ENCODE measurements around the gene CACNA2D2.
"Not testable (repeated sequence)": the region's sequence is repeated elsewhere in the genome, so short reads cannot be mapped to it uniquely, and the experiment has no call there.

The CACNA2D2 gene

DNA sequence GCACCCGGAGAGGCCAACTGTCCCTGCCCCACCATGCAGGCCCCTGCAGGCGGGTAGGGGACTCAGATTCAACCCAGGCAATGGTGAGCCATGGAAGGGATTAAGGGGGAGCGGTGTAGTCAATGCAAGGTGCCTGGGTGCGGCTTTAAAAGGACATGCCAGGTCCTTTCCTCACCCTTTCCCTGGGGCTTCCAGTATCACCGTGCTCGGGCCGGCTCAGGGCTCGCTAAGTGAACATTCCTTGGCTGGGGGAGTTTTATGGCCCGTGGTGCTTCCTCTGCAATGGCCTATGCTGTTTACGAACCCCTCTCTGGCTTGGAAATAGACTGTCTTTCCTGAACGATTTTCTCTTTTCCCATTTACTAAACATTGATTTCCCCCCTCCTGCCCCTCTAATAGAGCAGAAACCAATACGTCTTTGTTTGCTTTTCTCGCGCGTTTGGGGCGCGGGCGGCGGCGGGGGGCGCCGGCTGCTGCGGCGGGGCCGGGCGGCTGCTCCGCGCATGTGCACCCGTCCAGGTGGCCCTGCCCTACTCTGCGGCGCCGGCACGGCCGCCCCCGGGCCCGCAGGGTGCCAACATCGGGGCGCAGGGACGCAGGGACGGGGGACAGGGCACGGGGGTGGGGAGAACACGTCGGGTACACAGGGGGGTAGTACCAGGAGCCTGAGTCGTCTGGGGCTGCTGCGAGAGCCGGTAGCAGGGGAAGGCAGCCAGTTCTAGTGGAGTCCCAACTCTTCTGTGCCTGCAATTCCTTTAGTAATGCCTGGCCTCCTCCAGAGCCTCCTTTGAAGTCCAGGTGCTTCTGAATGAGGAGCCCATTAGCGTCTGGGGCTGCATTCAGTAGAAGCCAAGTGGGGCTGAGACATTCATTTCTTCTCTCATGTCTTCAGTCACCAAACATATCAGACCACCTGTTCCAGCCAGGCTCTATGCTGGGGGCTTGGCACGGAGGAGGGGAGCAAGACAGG, 26.9 kb upstream of the CACNA2D2 start:
- DNase-seq (ENCODE audit: low read depth in 2 of 2), result no peak

DNA sequence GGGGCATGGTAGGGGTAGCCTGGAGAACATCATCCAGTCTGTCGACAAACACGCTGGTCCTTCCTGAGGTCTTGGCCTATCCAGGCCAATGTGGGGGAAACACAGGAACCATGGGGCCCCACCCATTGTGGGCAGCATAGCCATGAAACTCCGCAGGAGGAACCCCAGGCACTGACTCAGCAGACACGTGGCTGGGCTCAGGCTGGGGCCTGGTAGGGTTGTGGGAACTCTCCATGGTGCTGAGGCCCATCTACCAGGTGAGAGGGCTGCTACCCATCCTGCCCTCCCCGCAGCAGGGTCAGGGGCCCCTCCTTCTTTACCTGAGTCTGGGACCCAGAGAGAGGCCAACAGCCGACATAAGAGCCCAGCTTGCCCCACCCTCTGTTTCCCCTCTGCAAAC, 22.6 kb upstream of the CACNA2D2 start:
- no peak for DNase-seq (ENCODE audit: low read depth in 2 of 2)

DNA sequence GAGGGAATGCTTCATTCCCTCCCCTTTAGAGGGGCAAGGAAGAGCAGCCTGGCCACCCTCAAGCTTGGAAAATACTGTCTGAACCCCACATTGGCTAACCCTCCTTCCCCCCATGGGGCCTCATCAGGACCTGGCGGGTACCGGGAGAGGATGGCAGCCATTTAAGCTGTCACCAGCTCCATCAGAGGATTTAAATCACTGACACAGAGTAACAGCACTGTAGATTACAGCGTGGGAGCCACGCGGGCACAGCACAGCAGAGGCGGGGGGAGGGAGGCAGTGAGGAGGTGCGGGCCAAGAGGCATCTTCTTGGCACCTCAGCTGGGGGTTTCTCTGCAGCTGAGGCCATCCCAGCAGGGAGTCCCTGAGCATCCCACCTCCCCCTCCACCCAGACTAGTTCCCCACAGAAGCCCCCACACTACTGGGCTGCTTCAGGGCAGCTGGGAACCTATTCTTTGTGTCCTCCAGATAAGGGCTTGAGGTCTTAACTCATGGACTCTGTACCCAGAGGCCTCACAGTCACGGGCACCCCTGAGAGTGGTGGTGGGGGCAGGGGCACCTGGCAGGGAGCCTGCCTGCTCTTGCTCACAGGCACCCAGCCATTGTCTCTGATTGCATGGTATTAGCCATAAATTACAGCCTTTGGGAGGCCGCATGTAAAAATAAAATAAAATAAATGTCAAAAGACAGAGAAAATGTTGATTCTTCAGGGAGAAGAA, 21.9 kb upstream of the CACNA2D2 start:
- DNase-seq (ENCODE audit: low read depth in 2 of 2), result no peak

DNA sequence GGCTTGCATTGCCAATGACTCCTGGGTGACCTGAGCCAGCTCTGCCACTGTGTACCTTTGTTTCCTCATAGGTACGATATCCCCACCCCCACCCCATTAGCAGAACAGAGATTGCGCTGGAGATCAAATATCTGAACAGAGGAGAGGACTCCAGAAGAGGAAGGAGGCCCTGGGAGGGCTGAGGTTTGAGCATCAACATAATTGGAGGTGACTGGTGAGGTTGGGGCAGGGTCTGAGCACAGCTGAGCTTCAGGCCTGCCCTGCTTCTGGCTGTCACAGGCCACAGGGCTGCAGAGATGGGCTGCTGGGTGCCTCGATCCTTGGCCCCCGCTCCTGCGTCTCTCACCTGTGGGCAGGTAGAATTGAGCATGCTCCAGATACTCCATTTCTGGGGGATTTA, 21.3 kb upstream of the CACNA2D2 start:
- no peak for DNase-seq (ENCODE audit: low read depth in 2 of 2)

DNA sequence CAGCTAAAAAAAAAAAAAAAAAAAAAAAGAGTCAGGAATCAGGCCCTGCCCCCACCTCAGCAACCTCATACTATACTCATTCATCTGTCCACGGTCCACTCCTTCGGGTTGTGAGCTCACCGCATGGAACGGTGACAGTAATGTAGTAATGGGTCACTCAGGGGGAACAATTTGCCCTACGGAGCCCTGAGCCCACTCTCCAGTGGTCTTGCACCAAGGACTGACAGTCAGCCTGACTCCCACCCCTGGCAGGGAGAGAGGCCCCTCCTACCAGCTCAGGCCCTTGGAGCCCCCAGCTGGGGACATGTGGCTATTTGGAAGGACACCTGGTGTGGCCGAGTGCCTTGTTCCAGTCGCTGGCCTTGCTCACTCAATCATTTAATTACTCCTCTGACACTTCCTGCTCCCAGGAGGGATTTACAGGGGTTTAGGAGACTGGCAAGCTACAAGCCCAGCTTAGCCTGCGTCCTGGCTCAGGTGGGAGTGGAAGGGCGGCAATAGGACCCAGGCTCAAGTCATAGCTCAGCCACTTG, 19.9 kb upstream of the CACNA2D2 start:
- no peak for DNase-seq (ENCODE audit: low read depth in 2 of 2)

DNA sequence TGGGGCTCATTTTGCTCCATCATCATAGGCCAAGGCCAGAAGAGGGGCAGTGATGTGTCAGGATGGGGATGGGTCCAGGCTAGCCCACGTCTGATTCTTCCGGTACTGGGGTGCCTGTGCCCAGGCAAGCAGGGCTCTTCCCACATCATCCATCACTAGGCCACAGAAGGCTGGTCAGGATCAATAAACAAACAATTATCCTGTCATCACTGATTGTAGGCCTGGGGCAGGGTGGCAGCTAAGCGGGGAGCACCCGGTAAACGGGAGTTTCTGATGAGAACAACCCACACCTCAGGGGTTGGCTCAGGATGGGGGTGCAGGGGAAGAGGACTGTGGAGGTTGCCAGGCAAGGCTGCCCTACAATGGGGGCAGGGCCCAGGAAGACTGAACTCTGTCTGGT, 18.1 kb upstream of the CACNA2D2 start:
- no peak for DNase-seq (ENCODE audit: low read depth in 2 of 2)

DNA sequence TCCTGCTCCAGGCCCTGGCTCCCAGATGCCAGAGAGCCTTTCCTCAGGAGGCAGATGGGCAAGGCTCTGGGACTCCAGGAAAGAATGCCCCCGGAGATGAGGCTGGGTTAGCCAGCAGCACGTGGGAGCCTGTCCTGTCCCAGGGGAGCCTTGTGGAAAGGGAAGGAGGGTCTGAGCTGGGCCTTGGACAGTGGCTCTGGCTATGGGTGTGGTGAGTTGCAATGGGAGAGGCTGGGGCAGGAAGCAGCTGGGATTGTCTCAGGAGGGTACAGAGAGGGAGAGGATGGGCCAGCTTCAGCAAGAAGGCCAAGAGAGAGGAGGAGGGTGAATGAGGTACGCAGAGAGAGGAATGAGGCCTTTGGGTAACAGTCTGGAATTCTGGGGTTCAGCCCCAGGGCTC, 17.4 kb upstream of the CACNA2D2 start:
- no peak for DNase-seq (ENCODE audit: low read depth in 2 of 2)

DNA sequence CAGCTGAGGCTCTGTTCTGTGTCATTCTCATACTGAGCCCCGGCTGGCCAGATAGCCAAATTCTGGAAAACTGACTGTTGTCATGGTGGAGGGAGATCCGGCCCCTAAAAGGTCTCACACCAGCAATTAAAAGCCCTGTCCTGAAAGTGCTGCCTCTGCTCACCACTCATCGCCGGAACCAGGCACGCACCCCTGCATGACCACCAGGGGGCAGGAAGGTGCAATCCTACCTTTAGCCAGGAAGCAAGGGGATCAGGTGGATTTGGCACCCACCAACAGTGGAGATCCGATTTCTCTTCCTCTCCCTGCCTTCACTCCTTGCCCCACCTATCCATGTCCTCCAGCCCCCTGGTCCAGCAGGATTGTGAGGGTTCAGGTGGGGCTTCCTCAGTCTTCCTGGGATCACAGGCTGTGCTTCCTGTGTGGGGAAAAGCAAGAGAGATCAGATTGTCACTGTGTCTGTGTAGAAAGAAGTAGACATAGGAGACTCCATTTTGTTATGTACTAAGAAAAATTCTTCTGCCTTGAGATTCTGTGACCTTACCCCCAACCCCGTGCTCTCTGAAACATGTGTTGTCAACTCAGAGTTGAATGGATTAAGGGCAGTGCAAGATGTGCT, 16.1 kb upstream of the CACNA2D2 start:
- DNase-seq (ENCODE audit: low read depth in 2 of 2), result peak; percentile 39 to 59

DNA sequence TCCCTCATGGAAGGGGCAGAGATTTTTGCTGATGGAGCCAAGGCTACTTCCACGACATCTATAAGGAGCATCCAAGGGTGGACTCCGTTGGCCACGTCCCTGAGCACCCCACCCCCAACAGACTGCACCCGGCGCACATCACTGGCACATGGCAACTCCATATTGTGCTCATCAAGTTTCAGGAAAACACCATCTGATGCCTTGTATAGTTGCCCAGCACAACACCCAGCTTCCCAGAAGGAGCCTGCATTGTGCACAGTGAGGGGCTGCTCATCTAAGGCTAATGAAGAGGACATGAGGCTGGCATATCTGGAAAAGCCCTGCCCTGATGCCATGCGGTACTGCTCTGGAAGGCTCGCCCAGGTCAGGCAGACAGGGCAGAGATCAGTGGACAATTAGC, 15.0 kb upstream of the CACNA2D2 start:
- no peak for DNase-seq (ENCODE audit: low read depth in 2 of 2)

DNA sequence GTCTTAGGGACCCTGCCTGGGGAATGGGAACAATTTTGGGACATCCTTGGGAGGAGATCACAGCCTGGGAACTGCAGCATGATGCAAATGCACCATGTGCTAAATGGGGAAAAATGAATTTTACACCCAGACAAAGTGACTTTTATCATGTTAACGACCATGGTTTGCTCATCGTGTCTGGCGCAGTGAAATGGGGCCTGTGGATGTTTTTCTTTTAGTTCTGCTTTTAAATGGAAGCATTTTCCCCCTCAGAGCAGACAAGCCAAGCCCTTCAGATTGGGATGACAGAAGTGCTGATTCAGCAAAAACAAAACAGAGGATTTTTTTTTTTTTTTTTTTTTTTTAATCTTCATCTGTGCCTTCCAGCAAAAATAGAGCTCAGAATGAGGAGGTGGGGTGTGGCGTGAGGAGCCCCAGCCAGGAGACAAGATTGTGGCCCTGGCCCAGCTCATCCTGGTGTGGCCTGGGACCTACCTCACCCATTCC, 14.3 kb upstream of the CACNA2D2 start:
- no peak for DNase-seq (ENCODE audit: low read depth in 2 of 2)

DNA sequence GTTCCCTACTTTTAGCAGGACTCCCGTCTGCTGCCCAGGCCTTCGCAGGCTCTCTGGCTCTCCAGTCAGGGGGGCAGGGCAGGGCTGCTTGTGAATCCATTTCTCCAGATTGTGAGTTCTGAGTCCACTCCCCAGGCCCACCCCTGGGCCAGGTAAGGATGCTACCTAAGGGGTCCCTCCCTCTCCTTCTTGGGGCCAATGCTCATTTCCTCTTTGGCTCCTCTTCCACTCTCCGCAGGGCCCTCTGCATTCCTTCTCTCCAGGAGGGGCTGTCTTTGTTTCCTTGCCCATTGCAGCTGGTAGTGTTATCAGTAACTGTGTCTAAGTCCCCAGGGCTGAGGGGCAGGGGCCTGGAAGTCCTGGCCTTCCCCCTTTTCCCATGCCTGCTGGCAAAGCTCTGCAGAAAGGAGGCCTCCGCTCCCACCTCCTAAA, 13.0 kb upstream of the CACNA2D2 start:
- DNase-seq (ENCODE audit: low read depth in 2 of 2), result no peak

DNA sequence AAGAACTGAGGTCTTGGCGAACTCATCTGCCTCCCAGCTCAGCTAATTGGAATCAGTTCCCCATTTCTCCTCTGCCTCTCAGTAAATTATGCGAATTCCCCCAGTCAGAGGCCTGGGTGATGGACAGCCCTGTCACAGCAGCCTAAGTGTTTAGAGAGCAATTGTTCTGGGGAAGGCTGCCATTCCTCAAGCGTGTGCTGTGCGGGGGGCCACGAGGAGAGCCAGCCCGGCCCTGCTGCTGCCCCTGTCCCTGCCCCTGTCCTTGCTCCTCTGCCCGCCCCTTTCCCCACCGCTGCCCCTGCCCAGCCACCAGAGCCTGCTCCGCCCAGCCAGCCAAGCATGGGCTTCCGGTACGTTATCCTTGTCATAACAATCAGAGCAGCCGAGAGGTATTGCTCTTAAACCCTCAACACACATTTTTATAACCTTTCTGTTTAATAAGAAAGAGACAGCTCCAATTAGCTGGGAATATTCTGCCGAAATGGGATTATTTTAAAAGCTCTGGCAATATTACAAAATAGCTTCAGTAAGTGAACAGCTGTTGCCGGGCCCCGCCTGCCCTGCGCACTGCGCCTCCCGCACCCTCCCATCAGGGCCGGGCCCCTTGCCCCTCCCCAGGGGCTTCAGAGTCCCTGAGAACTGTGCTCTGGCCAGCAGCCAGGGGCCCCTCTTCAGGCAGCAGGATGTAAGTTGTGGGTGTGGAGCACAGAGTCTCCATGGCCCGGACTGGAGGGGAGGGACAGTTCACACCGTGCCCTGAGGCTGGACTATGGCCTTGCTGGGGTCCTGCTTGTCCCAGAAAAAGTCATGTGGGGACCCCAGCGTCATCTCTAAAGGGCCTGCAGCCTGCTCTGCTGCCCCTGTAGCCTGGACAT, 12.4 kb upstream of the CACNA2D2 start:
- no peak for DNase-seq (ENCODE audit: low read depth in 2 of 2)

DNA sequence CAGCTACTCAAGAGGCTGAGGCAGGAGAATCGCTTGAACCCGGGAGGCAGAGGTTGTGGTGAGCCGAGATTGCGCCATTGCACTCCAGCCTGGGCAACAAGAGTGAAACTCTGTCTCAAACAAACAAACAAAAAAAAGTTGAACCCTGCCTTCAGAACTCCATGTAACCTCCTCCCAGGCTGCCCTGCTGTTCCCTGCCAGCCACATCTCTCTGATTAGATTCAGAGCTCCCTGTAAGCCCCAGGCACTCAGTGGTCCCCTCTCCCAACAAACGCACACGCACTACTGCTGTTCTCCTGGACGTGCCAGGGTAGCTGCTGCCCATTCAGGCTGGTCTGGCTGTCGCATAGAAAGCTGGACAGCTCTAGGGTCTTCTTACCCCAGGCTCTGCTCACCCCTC, 9.5 kb upstream of the CACNA2D2 start:
- not testable (repeated sequence) for DNase-seq (ENCODE audit: low read depth in 2 of 2)

DNA sequence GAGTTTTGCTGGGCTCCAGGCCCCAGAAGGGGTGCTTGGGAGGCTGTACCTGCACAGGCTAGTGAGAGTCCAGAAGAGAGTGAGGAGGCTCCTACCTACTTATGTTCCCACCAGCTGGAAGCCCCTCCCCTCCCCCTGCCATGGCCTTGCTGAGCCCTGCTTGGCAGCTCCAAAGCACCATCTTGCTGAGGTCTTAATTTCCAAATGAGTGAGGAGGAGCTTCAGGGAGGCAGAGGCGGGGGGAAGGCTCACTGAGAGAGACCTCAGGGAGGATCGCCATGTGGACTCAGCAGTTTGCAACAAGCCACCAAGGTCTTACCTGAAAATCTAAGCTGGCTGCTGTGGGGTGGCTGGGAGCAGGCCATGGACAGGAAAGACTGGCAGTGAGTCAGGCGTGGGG, 8.7 kb upstream of the CACNA2D2 start:
- DNase-seq (ENCODE audit: low read depth in 2 of 2), result no peak

DNA sequence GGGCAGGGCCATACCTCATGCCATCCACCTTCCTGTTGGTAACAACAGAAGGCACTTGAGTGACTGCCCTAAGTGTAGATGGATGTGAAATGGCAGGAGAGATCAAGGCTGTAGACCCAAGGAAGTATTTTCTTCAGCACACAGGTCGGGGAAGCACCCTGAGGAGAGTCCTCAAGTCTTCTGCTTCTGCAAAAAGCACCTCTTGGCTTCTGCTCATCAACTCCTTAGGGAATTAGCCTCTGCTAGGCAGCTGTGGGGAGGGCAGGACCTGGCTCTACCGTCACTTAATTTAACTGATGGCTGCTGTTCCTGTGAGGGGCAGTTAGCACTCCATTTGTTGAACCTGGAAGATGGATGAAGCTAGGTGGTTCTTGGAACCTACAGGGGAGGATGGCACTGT, 6.9 kb upstream of the CACNA2D2 start:
- no peak for DNase-seq (ENCODE audit: low read depth in 2 of 2)

DNA sequence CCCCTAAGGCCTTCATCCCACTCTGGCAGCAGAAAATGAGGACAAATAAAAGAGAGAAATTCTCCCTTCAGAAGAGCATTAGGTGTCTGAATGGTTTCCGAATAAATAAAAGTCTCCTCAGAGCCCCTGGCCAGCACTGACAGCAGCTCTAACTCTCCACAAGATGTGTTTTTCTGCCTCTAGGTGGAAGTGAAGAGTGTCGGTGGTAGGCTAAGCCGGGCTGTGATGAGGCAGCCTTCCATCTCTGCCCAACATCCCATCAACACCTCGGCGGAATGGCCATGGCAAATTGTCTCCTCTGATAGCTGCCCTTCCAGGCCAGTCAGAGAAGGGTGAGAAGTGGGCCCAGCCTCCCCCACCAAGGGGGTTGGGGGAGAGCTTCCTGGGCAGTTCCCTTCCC, 6.3 kb upstream of the CACNA2D2 start:
- no peak for DNase-seq (ENCODE audit: low read depth in 2 of 2)

DNA sequence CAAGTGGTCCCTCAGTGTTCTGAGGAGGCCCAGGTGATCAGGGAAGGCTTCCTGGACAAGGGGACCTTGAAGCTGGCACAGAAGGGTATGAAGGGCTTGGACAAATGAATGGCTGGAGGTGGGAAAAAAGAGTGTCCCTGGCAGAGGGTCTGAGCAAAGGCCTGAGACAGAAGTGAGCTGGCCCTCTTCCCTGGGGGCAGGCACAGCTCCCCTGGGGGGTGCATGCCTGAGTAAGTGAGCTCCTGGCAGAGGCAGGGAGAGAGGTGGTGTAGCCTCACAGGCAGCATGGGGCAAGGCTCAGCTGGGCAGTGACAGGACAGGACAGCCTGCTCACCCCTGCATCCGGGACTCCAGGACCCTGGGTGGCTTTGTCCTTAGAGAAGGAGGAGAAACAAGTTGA, 5.4 kb upstream of the CACNA2D2 start:
- DNase-seq (ENCODE audit: low read depth in 2 of 2), result no peak

DNA sequence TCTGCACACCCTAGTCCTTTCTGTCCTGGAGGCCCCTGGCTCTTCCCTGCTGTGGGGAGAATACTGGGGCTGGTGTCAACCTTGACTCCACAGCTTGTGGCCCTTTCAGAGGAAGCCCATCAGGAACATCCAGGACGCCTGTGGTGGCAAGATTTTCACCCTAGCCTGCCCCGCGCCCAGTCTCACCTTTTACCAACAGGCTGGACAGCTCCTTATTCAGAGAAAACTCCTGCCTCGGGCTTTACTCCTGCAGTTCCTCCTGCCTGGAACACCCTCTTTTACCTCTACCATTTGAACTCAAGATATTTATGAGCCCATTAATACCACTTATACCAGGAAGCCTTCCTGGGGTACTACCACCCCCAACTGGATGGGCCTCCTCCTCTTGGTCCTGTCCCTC, 2.7 kb upstream of the CACNA2D2 start:
- no peak for DNase-seq (ENCODE audit: low read depth in 2 of 2)

DNA sequence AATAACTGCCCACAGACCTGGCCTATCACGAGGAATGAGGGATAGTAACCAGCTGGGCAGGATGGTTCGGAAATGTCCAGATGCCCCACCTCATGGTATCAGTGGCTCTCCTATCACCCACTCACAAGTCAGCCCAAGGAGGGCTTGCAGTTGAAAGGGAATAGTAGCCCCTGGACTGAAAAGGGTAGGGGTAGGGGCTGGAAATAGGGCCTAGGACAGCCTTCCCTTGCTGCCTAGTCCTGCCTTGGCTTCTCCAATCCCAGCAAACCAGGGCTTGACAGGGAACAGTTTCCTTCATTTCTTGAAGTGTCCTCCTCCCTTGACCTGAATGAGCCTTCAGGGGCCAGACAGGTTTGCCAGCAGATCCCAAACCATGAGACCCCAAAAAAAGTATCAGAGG, 1.2 kb upstream of the CACNA2D2 start:
- no peak for DNase-seq (ENCODE audit: low read depth in 2 of 2)

DNA sequence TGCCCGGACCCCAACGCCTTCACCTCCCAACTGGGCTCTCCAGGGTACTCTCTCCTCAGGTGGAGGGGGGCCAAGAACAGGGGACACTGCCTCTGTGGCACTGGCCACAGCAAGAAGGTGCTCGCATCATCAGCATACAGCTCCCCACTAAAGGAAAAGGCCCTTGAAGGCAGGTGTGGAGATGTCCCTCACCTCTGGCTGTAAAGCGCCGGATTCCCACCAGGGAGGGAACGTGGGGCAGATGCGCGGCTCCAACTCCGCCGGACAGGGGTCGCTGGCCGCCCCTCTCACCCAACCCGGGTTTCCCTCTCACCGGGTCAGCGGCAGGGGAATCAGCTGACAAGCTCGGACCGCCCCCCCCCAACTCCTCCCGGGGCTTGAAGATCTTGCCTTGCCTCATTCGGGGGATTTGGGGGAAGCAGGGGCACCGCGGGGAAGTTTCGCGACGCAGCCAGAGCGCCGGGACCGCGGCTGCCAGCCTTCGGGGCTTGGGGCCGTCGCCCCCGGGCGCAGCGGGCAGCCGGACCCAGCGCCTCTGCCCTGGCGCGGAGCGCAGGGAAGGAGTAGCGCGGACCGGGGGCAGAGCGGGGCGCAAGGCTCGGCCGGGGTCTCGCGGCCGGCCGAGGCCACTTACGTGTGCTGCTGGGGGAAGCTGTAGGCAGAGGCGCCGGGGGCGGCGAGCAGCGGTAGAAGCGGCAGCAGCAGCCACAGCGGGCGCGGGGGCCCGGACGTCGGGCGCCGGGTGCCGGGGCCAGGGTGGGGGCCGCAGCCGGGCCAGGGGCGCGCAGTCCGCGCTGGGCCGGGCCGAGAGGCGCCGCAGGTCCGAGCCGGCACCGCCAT, 630 bp downstream of the CACNA2D2 start:
- DNase-seq (ENCODE audit: low read depth in 2 of 2), result no peak
